Osteocyte (in vitro differentiated cells): ENCODE data around the gene LRRC8C. TPM values are rescaled to one million over a fixed set of nuclear protein-coding genes. Genes with fewer than 3 reads are reported as not detected.

ENCODE experiments used
- DNase-seq: peaks from one replicate; pipeline ENCODE4 v3.0.0; 2021; ENCODE audit warnings: mixed read lengths; ENCODE audit not compliant: unreplicated experiment; ENCODE audit errors: extremely low spot score
- H3K27ac Mint-ChIP-seq: one replicate; pipeline ENCODE4 v1.8.0; 2021; ENCODE audit warnings: mild to moderate bottlenecking, mixed read lengths; ENCODE audit not compliant: unreplicated experiment
- H3K27me3 Mint-ChIP-seq: one replicate; pipeline ENCODE4 v1.8.0; 2021; ENCODE audit warnings: mixed read lengths; ENCODE audit not compliant: unreplicated experiment
- H3K36me3 Mint-ChIP-seq: one replicate; pipeline ENCODE4 v1.8.0; 2021; ENCODE audit warnings: mixed read lengths; ENCODE audit not compliant: unreplicated experiment
- H3K4me1 Mint-ChIP-seq: one replicate; pipeline ENCODE4 v1.8.0; 2021; ENCODE audit warnings: mixed read lengths; ENCODE audit not compliant: unreplicated experiment
- H3K4me3 Mint-ChIP-seq: one replicate; pipeline ENCODE4 v1.8.0; 2021; ENCODE audit warnings: mild to moderate bottlenecking, moderate library complexity, mixed read lengths; ENCODE audit not compliant: unreplicated experiment
- H3K9me3 Mint-ChIP-seq: one replicate; pipeline ENCODE4 v1.8.0; 2021; ENCODE audit warnings: mixed read lengths; ENCODE audit not compliant: unreplicated experiment
- total RNA-seq: library from RNA; stranded (reverse); gene quantifications from 2 replicates; pipeline ENCODE4 v1.2.1, GENCODE V29; 2021
- TF ChIP-seq, protein P1 (sequence below): fragments of 200-600 bp; sonication (generic); IDR thresholded peaks from 2 replicates; pipeline ENCODE4 v1.5.0; 2021; ENCODE audit warnings: antibody characterized with exemption, mild to moderate bottlenecking, moderate library complexity

The LRRC8C gene
- total RNA-seq, 1 donor from 2014 or later, result 3.5 TPM

DNA sequence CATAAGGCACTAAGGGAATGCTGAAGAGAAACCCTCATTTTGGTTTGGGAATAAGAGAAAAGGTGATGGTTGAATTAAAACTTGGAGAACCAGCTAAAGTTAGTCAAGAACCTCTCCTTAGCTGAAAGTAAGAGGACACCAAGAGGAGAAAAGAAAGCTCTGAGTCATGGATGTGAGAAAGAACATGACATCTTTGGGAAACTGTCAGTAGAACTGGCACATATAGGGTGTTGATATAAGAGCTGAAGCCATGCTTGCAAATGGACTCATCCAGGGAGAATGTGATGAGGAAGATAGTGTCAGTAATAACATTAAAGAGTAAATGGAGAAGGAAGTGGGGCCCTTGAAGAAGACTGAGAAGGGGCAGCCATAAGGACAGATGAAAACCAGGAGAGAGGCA lies 54.3 kb downstream of the LRRC8C start:
- H3K4me3 Mint-ChIP-seq, result no peak overlapping the region
- no peak for DNase-seq

DNA sequence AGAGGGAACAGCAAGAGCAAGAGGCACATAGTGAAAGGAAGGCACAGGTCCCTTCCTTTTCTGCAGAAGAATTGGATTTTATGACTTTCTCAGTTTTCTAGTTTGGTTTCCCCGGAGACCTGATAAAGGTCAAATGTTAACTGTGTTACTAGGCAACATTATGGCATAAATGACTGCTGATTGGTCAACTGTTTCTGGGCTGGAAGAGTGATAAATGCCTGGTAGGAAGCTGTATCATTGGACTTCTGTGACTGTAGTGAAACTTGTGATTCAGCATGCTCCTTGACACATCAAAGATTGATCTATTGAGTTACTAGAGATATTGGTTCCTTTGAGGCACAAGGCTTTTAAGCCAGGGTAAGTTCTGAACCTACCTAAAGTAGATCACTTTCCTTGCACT lies 55.7 kb downstream of the LRRC8C start:
- peaks cover 11% of the 10 kb centered on the region for H3K4me1 Mint-ChIP-seq
- peaks cover 9% of the 10 kb centered on the region for H3K36me3 Mint-ChIP-seq
- H3K27me3 Mint-ChIP-seq, result no peaks in the 10 kb centered on the region
- DNase-seq, result no peak
- TF ChIP-seq, protein P1, sequence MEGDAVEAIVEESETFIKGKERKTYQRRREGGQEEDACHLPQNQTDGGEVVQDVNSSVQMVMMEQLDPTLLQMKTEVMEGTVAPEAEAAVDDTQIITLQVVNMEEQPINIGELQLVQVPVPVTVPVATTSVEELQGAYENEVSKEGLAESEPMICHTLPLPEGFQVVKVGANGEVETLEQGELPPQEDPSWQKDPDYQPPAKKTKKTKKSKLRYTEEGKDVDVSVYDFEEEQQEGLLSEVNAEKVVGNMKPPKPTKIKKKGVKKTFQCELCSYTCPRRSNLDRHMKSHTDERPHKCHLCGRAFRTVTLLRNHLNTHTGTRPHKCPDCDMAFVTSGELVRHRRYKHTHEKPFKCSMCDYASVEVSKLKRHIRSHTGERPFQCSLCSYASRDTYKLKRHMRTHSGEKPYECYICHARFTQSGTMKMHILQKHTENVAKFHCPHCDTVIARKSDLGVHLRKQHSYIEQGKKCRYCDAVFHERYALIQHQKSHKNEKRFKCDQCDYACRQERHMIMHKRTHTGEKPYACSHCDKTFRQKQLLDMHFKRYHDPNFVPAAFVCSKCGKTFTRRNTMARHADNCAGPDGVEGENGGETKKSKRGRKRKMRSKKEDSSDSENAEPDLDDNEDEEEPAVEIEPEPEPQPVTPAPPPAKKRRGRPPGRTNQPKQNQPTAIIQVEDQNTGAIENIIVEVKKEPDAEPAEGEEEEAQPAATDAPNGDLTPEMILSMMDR, result no peak
- H3K27ac Mint-ChIP-seq, result no peak overlapping the region
- H3K9me3 Mint-ChIP-seq, result no peaks in the 10 kb centered on the region
- no peak overlapping the region for H3K4me3 Mint-ChIP-seq

More for the DNA sequence above, 54.3 kb downstream of the LRRC8C start:
- H3K27me3 Mint-ChIP-seq, result no peaks in the 10 kb centered on the region
- TF ChIP-seq, protein P1, result no peak
- H3K4me1 Mint-ChIP-seq, result peaks cover 6% of the 10 kb centered on the region
- no peaks in the 10 kb centered on the region for H3K9me3 Mint-ChIP-seq
- no peak overlapping the region for H3K27ac Mint-ChIP-seq
- peaks cover 9% of the 10 kb centered on the region for H3K36me3 Mint-ChIP-seq

DNA sequence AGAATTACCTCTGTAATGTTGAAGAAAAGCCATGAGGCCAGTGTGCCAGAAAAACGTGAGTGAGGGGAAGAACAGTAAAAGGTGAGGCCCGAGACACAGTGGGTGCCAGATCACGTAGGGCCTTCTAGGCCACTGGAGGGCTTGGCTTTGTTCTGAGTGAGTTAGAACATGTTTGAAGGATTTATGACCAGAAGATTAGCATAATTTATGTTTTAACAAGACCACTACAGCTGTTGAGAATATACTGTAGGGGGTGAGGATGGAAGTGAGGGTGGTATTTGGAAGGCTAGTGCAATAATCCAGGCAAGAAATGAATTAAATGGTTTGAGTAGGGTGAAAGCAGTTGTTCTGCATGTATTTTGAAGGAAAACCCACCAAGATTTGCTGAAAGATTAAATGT lies 56.3 kb downstream of the LRRC8C start:
- peaks cover 9% of the 10 kb centered on the region for H3K36me3 Mint-ChIP-seq
- no peak for DNase-seq
- peaks cover 11% of the 10 kb centered on the region for H3K4me1 Mint-ChIP-seq
- H3K27me3 Mint-ChIP-seq, result no peaks in the 10 kb centered on the region
- H3K4me3 Mint-ChIP-seq, result no peak overlapping the region
- H3K9me3 Mint-ChIP-seq, result no peaks in the 10 kb centered on the region
- TF ChIP-seq, protein P1, result no peak
- no peak overlapping the region for H3K27ac Mint-ChIP-seq

DNA sequence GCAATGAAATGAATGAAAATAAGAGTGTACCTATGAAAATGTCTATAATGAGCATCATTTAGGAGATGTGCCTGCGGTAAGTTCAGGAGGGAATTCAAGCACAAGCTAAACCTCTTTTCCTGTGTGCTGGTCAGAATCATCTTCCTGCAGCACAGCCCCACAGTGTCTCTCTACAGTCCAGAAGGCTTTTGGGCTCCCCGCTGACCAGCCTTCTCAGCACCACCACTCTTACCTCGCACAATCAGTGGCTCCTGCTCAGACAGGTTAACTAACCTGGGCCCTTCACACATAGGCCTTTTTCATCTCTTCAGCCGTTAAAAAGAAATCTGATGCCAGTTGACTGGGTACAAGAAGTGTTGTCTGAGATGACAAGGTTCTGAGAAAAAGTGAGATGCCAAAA lies 57.7 kb downstream of the LRRC8C start:
- no peaks in the 10 kb centered on the region for H3K9me3 Mint-ChIP-seq
- no peaks in the 10 kb centered on the region for H3K27me3 Mint-ChIP-seq
- peaks cover 10% of the 10 kb centered on the region for H3K4me1 Mint-ChIP-seq
- DNase-seq, result no peak
- TF ChIP-seq, protein P1, result no peak
- no peak overlapping the region for H3K27ac Mint-ChIP-seq
- H3K4me3 Mint-ChIP-seq, result no peak overlapping the region
- H3K36me3 Mint-ChIP-seq, result peaks cover 9% of the 10 kb centered on the region

DNA sequence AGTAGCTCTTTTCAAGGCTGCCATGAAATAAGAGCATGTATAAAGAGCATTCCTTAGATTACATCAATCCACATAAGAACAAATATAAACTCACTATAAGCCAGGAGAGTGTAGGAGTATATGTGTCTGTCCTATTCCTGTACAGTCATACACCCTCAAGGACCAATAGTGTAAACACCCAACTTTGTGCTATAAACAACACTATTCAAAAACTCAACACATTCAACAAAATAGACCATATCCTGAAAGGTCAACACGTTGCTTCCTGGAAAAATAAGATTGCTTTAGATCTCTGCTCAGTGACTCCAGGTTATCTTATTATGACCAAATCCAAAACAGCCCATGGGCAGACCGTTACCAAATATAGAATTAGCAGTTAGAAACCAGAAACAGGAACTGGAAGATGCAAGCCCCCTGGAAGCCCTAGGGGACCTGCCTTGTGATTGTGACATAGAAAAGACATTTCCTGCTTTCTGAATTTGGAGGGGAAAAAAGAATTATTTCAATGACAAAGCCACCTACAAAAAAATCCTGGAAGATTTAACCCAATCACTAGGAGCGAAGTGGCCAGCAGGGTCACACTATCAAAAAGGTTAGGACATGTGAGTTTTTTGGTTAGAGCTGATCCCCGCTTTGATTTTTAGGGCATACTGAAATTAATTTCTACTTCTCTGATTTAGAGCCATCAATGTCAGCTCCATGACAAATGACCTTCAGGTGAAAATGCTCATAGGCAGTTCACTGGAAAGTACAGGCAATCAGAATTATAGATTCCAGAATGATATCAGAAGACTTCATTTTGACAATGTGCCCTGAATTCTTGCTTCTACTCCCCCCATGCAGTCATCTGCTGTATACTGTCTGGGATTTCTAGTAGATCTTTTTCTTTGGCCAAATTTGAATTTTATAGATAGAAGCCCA lies 59.9 kb downstream of the LRRC8C start:
- Mint-ChIP-seq H3K4me3 (no peak overlapping the region), H3K4me1 (peaks cover 15% of the 10 kb centered on the region), H3K36me3 (peaks cover 4% of the 10 kb centered on the region), H3K27ac (no peak overlapping the region), H3K27me3 (no peaks in the 10 kb centered on the region), H3K9me3 (no peaks in the 10 kb centered on the region)
- no peak for DNase-seq
- TF ChIP-seq, protein P1, result no peak
